ENCODE measurements around the gene LY9.
"Not testable (repeated sequence)": the region's sequence is repeated elsewhere in the genome, so short reads cannot be mapped to it uniquely, and the experiment has no call there.

Gene LY9

GRCh38 chr1:160866001-160866694 lies 70.2 kb downstream of the LY9 start:
- no peak for DNase-seq

GRCh38 chr1:160866695-160867260 lies 70.8 kb downstream of the LY9 start:
- no peak for DNase-seq

- DNase-seq, result not testable (repeated sequence)
Measured at GRCh38 chr1:160867651-160868050, 71.7 kb downstream of the LY9 start.

GRCh38 chr1:160868141-160868540 lies 72.2 kb downstream of the LY9 start:
- DNase-seq, result no peak

- peak; percentile 14 for DNase-seq
Measured at GRCh38 chr1:160874935-160875334, 79.0 kb downstream of the LY9 start.

- not testable (repeated sequence) for DNase-seq
Measured at GRCh38 chr1:160875591-160875990, 79.6 kb downstream of the LY9 start.

- DNase-seq, result no peak
Measured at GRCh38 chr1:160876311-160876710, 80.3 kb downstream of the LY9 start.

- DNase-seq, result no peak
Measured at GRCh38 chr1:160877221-160877620, 81.2 kb downstream of the LY9 start.

Measured in stimulated activated CD4-positive, alpha-beta T cell treated with anti-CD3 and anti-CD28 coated beads, Interleukin-1b, Interleukin-23, amount 100 ng/mL, for 48 hours (primary cell).